ENCODE results near the gene ARMC9. TPM values are rescaled to one million over a fixed set of nuclear protein-coding genes. Genes with fewer than 3 reads are reported as not detected.
A peak's percentile ranks its signal among the peaks of the same experiment; 100 is the strongest.
"Not testable (repeated sequence)": the region's sequence is repeated elsewhere in the genome, so short reads cannot be mapped to it uniquely, and the experiment has no call there.

Gene ARMC9
- polyA plus RNA-seq, 6 donors from 2014 or later: 0.29 to 0.71 (median 0.64) TPM; not detected in 1

GRCh38 chr2:231294571-231295362, 96.3 kb downstream of the ARMC9 start:
- Mint-ChIP-seq H3K27ac (peak overlapping the region in 1 of 6 donors; percentile 87), H3K36me3 (no peaks in the 10 kb centered on the region), H3K4me3 (peak overlapping the region in 2 of 8 donors; percentile 25 to 73), H3K4me1 (peaks cover 28 to 35% (median 33%) of the 10 kb centered on the region in 3 donors), H3K9me3 (no peaks in the 10 kb centered on the region), H3K27me3 (no peaks in the 10 kb centered on the region)
- no peak for DNase-seq
- no peak for ATAC-seq (ENCODE audit: low read depth in 2 of 2)

- H3K4me3 Mint-ChIP-seq: no peak overlapping the region
- H3K36me3 Mint-ChIP-seq: no peaks in the 10 kb centered on the region
- peaks cover 30 to 40% (median 38%) of the 10 kb centered on the region in 3 donors for H3K4me1 Mint-ChIP-seq
- no peak for DNase-seq
- H3K27ac Mint-ChIP-seq: peak overlapping the region in 1 of 6 donors; percentile 87
- no peak for ATAC-seq (ENCODE audit: low read depth in 2 of 2)
- H3K27me3 Mint-ChIP-seq: no peaks in the 10 kb centered on the region
- no peaks in the 10 kb centered on the region for H3K9me3 Mint-ChIP-seq
These were observed 96.9 kb downstream of the ARMC9 start for GRCh38 chr2:231295363-231295655.

- Mint-ChIP-seq H3K4me1 (peaks cover 37 to 50% (median 48%) of the 10 kb centered on the region in 3 donors), H3K4me3 (no peak overlapping the region), H3K36me3 (no peaks in the 10 kb centered on the region), H3K27ac (peak overlapping the region in 2 of 6 donors; percentile 49 to 85), H3K27me3 (no peaks in the 10 kb centered on the region), H3K9me3 (no peaks in the 10 kb centered on the region)
- no peak for ATAC-seq (ENCODE audit: low read depth in 2 of 2)
- DNase-seq: no peak
These were observed 98.1 kb downstream of the ARMC9 start for GRCh38 chr2:231296401-231296974.

GRCh38 chr2:231297108-231297908, 98.9 kb downstream of the ARMC9 start:
- ATAC-seq (ENCODE audit: low read depth in 2 of 2): peak; percentile 20 to 21
- Mint-ChIP-seq H3K36me3 (no peaks in the 10 kb centered on the region), H3K27ac (peak overlapping the region; percentile 5 to 92 (median 68)), H3K4me1 (peaks cover 37 to 54% (median 48%) of the 10 kb centered on the region in 3 donors), H3K27me3 (no peaks in the 10 kb centered on the region), H3K9me3 (no peaks in the 10 kb centered on the region), H3K4me3 (no peak overlapping the region)
- DNase-seq: no peak

GRCh38 chr2:231298091-231298490, 99.7 kb downstream of the ARMC9 start:
- no peak for DNase-seq
- Mint-ChIP-seq H3K4me3 (no peak overlapping the region), H3K27ac (peak overlapping the region in 3 of 6 donors; percentile 5 to 49 (median 32)), H3K9me3 (no peaks in the 10 kb centered on the region), H3K27me3 (no peaks in the 10 kb centered on the region), H3K36me3 (no peaks in the 10 kb centered on the region), H3K4me1 (peaks cover 37 to 54% (median 48%) of the 10 kb centered on the region in 3 donors)
- ATAC-seq (ENCODE audit: low read depth in 2 of 2): no peak

GRCh38 chr2:231299267-231299666, 100.8 kb downstream of the ARMC9 start:
- Mint-ChIP-seq H3K4me3 (peak overlapping the region in 7 of 8 donors; percentile 5 to 78 (median 56)), H3K4me1 (peaks cover 34 to 52% (median 43%) of the 10 kb centered on the region in 3 donors), H3K27me3 (no peaks in the 10 kb centered on the region), H3K9me3 (no peaks in the 10 kb centered on the region), H3K27ac (peak overlapping the region; percentile 13 to 90 (median 25)), H3K36me3 (no peaks in the 10 kb centered on the region)
- peak; percentile 88 to 89 for ATAC-seq (ENCODE audit: low read depth in 2 of 2)
- peak; percentile 61 for DNase-seq

GRCh38 chr2:231300020-231300721, 101.7 kb downstream of the ARMC9 start:
- no peaks in the 10 kb centered on the region for H3K36me3 Mint-ChIP-seq
- no peak for DNase-seq
- peak overlapping the region in 5 of 6 donors; percentile 2 to 90 (median 73) for H3K27ac Mint-ChIP-seq
- no peak for ATAC-seq (ENCODE audit: low read depth in 2 of 2)
- H3K4me1 Mint-ChIP-seq: peaks cover 25 to 43% (median 34%) of the 10 kb centered on the region in 3 donors
- H3K9me3 Mint-ChIP-seq: no peaks in the 10 kb centered on the region
- H3K4me3 Mint-ChIP-seq: peak overlapping the region in 7 of 8 donors; percentile 5 to 76 (median 30)
- H3K27me3 Mint-ChIP-seq: no peaks in the 10 kb centered on the region

- no peaks in the 10 kb centered on the region for H3K27me3 Mint-ChIP-seq
- DNase-seq (no peak), ATAC-seq (ENCODE audit: low read depth in 2 of 2) (peak; percentile 19 to 33)
- H3K27ac Mint-ChIP-seq: peak overlapping the region in 5 of 6 donors; percentile 2 to 90 (median 73)
- peak overlapping the region in 6 of 8 donors; percentile 20 to 76 (median 37) for H3K4me3 Mint-ChIP-seq
- H3K4me1 Mint-ChIP-seq: peaks cover 24 to 38% (median 30%) of the 10 kb centered on the region in 3 donors
- no peaks in the 10 kb centered on the region for H3K9me3 Mint-ChIP-seq
- no peaks in the 10 kb centered on the region for H3K36me3 Mint-ChIP-seq
These were observed 102.3 kb downstream of the ARMC9 start for GRCh38 chr2:231300722-231301076.

- H3K4me1 Mint-ChIP-seq: peaks cover 19 to 37% (median 23%) of the 10 kb centered on the region in 3 donors
- H3K27me3 Mint-ChIP-seq; H3K27ac Mint-ChIP-seq; H3K36me3 Mint-ChIP-seq; ATAC-seq (ENCODE audit: low read depth in 2 of 2); DNase-seq; H3K9me3 Mint-ChIP-seq; H3K4me3 Mint-ChIP-seq: not testable (repeated sequence)
These were observed 105.8 kb downstream of the ARMC9 start for GRCh38 chr2:231304259-231304658.

GRCh38 chr2:231305221-231305620, 106.8 kb downstream of the ARMC9 start:
- DNase-seq (no peak), ATAC-seq (ENCODE audit: low read depth in 2 of 2) (no peak)
- Mint-ChIP-seq H3K4me3 (no peak overlapping the region), H3K27me3 (no peaks in the 10 kb centered on the region), H3K36me3 (no peaks in the 10 kb centered on the region), H3K27ac (peak overlapping the region in 1 of 6 donors; percentile 63), H3K4me1 (peaks cover 11 to 32% (median 14%) of the 10 kb centered on the region in 3 donors), H3K9me3 (no peaks in the 10 kb centered on the region)

GRCh38 chr2:231306791-231307393, 108.5 kb downstream of the ARMC9 start:
- H3K9me3 Mint-ChIP-seq: no peaks in the 10 kb centered on the region

GRCh38 chr2:231308219-231308618, 109.8 kb downstream of the ARMC9 start:
- Mint-ChIP-seq H3K4me3 (no peak overlapping the region), H3K27ac (peak overlapping the region in 1 of 6 donors; percentile 33), H3K36me3 (no peaks in the 10 kb centered on the region), H3K4me1 (peaks cover 23 to 41% (median 24%) of the 10 kb centered on the region in 3 donors), H3K9me3 (no peaks in the 10 kb centered on the region), H3K27me3 (no peaks in the 10 kb centered on the region)
- no peak for DNase-seq
- no peak for ATAC-seq (ENCODE audit: low read depth in 2 of 2)

More at GRCh38 chr2:231306791-231307393, 108.5 kb downstream of the ARMC9 start:
- Mint-ChIP-seq H3K36me3 (no peaks in the 10 kb centered on the region), H3K27ac (peak overlapping the region in 1 of 6 donors; percentile 12), H3K4me3 (no peak overlapping the region), H3K4me1 (peaks cover 16 to 31% (median 19%) of the 10 kb centered on the region in 3 donors), H3K27me3 (no peaks in the 10 kb centered on the region)
- ATAC-seq (ENCODE audit: low read depth in 2 of 2) (no peak), DNase-seq (no peak)
